HepG2 (cell line): ENCODE results near the gene ZNF764. TPM values are rescaled to one million over a fixed set of nuclear protein-coding genes. Genes with fewer than 3 reads are reported as not detected.

Experiments
- AGO2 ChIP-seq: fragments of 200-400 bp; formaldehyde crosslinking; optimal IDR thresholded peaks from 2 replicates; pipeline ENCODE3; 2017; ENCODE audit warnings: mild to moderate bottlenecking, low read depth, low read length, moderate library complexity
- AHR ChIP-seq: IDR thresholded peaks from 2 replicates; pipeline ENCODE4 v1.6.1; 2018; ENCODE audit warnings: missing genetic modification reagents, missing compliant biosample characterization
- DPF2 ChIP-seq: sonication (generic); formaldehyde crosslinking; IDR thresholded peaks from 2 replicates; pipeline ENCODE4 v1.4.0; 2020; ENCODE audit warnings: mild to moderate bottlenecking, low read depth, missing genetic modification reagents, borderline replicate concordance
- HNF4G ChIP-seq, 2 experiments: sonication (generic) in 1 of 2; formaldehyde crosslinking in 1 of 2; IDR thresholded peaks; 2 replicates each; pipeline versions ENCODE4 v1.4.0 to v1.6.1; 2011 to 2020; ENCODE audit warnings: borderline replicate concordance in 2 of 2, low read depth in 2 of 2, mild to moderate bottlenecking in 2 of 2, low read length in 1 of 2, missing genetic modification reagents in 1 of 2, moderate library complexity in 1 of 2
- HOXD1 ChIP-seq: sonication (generic); formaldehyde crosslinking; IDR thresholded peaks from 2 replicates; pipeline ENCODE4 v1.5.0; 2020; ENCODE audit warnings: missing genetic modification reagents
- KLF15 ChIP-seq: sonication (generic); formaldehyde crosslinking; IDR thresholded peaks from 2 replicates; pipeline ENCODE4 v1.8.1; 2023; ENCODE audit warnings: borderline replicate concordance, mild to moderate bottlenecking, inconsistent platforms, missing genetic modification reagents, mixed read lengths
- PCBP2 ChIP-seq: fragments of 200-400 bp; formaldehyde crosslinking; optimal IDR thresholded peaks from 2 replicates; pipeline ENCODE3; 2018; ENCODE audit warnings: low read length, low read depth; ENCODE audit not compliant: poor library complexity, severe bottlenecking
- POLR2AphosphoS2 ChIP-seq: IDR thresholded peaks from 2 replicates; pipeline ENCODE4 v1.6.1; 2011; ENCODE audit warnings: low read depth, low read length, improper control_type of control experiment
- SALL1 ChIP-seq: sonication (generic); formaldehyde crosslinking; IDR thresholded peaks from 2 replicates; pipeline ENCODE4 v1.8.0; 2022; ENCODE audit warnings: mild to moderate bottlenecking, missing genetic modification reagents
- SNAI1 ChIP-seq: sonication (generic); formaldehyde crosslinking; IDR thresholded peaks from 2 replicates; pipeline ENCODE4 v1.5.0; 2020; ENCODE audit warnings: mild to moderate bottlenecking, missing genetic modification reagents, borderline replicate concordance
- SNRNP70 ChIP-seq: fragments of 200-400 bp; formaldehyde crosslinking; IDR thresholded peaks from 2 replicates; pipeline ENCODE4 v1.6.1; 2017; ENCODE audit warnings: mild to moderate bottlenecking, low read depth, low read length, moderate library complexity
- ZFP37 ChIP-seq: sonication (generic); formaldehyde crosslinking; IDR thresholded peaks from 2 replicates; pipeline ENCODE4 v1.4.0; 2020; ENCODE audit warnings: missing genetic modification reagents, borderline replicate concordance
- ZNF264 ChIP-seq: sonication (generic); formaldehyde crosslinking; IDR thresholded peaks from 2 replicates; pipeline ENCODE4 v1.4.0; 2020; ENCODE audit warnings: missing genetic modification reagents
- ZNF333 ChIP-seq: sonication (generic); formaldehyde crosslinking; IDR thresholded peaks from 2 replicates; pipeline ENCODE4 v1.4.0; 2020; ENCODE audit warnings: mild to moderate bottlenecking, missing genetic modification reagents, borderline replicate concordance
- ZNF563 ChIP-seq: sonication (generic); formaldehyde crosslinking; IDR thresholded peaks from 2 replicates; pipeline ENCODE4 v1.8.0; 2022; ENCODE audit warnings: mild to moderate bottlenecking, moderate library complexity, missing genetic modification reagents
- ZNF629 ChIP-seq: sonication (generic); formaldehyde crosslinking; conservative IDR thresholded peaks from 2 replicates; pipeline ENCODE4 v1.5.0; 2020; ENCODE audit warnings: missing genetic modification reagents
- ZNF766 ChIP-seq: sonication (generic); formaldehyde crosslinking; IDR thresholded peaks from 2 replicates; pipeline ENCODE4 v1.5.0; 2020; ENCODE audit warnings: missing genetic modification reagents, borderline replicate concordance
- ZNF850 ChIP-seq: sonication (generic); formaldehyde crosslinking; conservative IDR thresholded peaks from 2 replicates; pipeline ENCODE4 v1.9.0; 2021; ENCODE audit warnings: mild to moderate bottlenecking, missing genetic modification reagents
- ZNF891 ChIP-seq: sonication (generic); formaldehyde crosslinking; IDR thresholded peaks from 2 replicates; pipeline ENCODE4 v1.5.0; 2020; ENCODE audit warnings: mild to moderate bottlenecking, missing genetic modification reagents
- polyA plus RNA-seq, 8 experiments: library from polyadenylated mRNA; depleted of rRNA in 3 of 8; stranded (reverse) in 7 of 8; unstranded in 1 of 8; fragments of >200 nt; fragmentation: Illumina TruSeq in 4 of 8; extraction: Trizol in 4 of 8; gene quantifications; 2 replicates each; pipeline versions ENCODE4 v1.2.1 to v1.2.3, GENCODE V29; 2011 to 2016; ENCODE audit warnings: low read depth in 4 of 8, missing spikeins in 1 of 8, mixed read lengths in 1 of 8; ENCODE audit not compliant: insufficient read depth in 1 of 8
- total RNA-seq, 5 experiments: library from RNA; depleted of rRNA; stranded (reverse); fragments of >200 nt; fragmentation: Illumina TruSeq; extraction: Trizol; gene quantifications; 2 replicates each; pipeline ENCODE4 v1.2.3, GENCODE V29; 2016; ENCODE audit warnings: low read depth in 1 of 5
- TF ChIP-seq, protein P1 (sequence below): sonication (generic); formaldehyde crosslinking; IDR thresholded peaks from 2 replicates; pipeline ENCODE4 v1.4.0; 2020; ENCODE audit warnings: missing genetic modification reagents
- TF ChIP-seq, protein P2 (sequence below): sonication (generic); formaldehyde crosslinking; IDR thresholded peaks from 2 replicates; pipeline ENCODE4 v1.5.0; 2020; ENCODE audit warnings: missing genetic modification reagents, mild to moderate bottlenecking, borderline replicate concordance
- TF ChIP-seq, protein P3 (sequence below): IDR thresholded peaks from 2 replicates; pipeline ENCODE4 v1.6.1; 2016
- TF ChIP-seq, protein P4 (sequence below): sonication (generic); formaldehyde crosslinking; IDR thresholded peaks from 2 replicates; pipeline ENCODE4 v1.4.0; 2020; ENCODE audit warnings: missing genetic modification reagents
- TF ChIP-seq, protein P5 (sequence below): sonication (generic); formaldehyde crosslinking; IDR thresholded peaks from 2 replicates; pipeline ENCODE4 v1.8.0; 2022; ENCODE audit warnings: low read depth, missing genetic modification reagents
- TF ChIP-seq, protein P6 (sequence below): sonication (generic); formaldehyde crosslinking; IDR thresholded peaks from 2 replicates; pipeline ENCODE4 v1.9.0; 2021; ENCODE audit warnings: missing genetic modification reagents, mild to moderate bottlenecking, borderline replicate concordance

Gene ZNF764
- total and polyA plus RNA-seq, 2 of the 13 experiments (the other 11 are each of a cell fraction or from before 2014, with no cell fraction given), result 4.1 to 9.1 TPM

DNA sequence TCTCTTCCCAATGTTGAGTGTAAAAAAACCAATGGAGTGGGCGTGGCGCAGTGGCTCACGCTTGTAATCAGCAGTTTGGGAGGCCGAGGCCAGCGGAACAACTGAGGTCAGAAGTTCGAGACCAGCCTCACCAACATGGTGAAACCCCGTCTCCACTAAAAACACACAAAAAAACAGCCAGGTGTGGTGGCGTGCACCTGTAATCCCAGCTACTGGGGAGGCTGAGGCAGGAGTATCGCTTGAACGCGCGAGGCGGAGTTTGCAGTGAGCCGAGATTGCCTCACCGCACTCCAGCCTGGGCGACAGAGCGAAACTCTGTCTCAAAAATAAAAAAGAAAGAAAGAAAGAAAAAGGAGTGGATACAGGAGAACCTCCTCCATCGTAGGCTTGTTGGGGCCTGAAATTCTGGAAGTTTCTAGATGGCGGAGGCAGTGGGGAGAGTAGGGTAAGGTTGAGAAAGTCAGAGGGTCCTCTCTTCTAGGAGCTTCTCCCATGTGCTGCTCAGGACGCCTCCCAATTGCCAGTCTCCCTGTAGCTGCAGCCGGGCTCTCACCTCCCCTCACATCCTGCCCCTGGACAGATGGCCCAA, 709 bp upstream of the ZNF764 start (continued):
- TF ChIP-seq ZNF629 (CRISPR knock-in tag) (peak; percentile 63; the same call in 1 of the 2 replicates), HOXD1 (CRISPR knock-in tag) (no peak; the same call in 1 of the 2 replicates), SNAI1 (CRISPR knock-in tag) (no peak), ZFP37 (CRISPR knock-in tag) (no peak), ZNF850 (CRISPR knock-in tag) (no peak), DPF2 (CRISPR knock-in tag) (0 out of 2 replicates have a peak, but pooled peaks have one; percentile 31), HNF4G (IDR thresholded peaks at IDR 0.05; ENCODE audit: borderline replicate concordance, low read depth, low read length) (no peak), HNF4G (CRISPR knock-in tag; IDR thresholded peaks at IDR 0.05; ENCODE audit: borderline replicate concordance, low read depth) (no peak; the same call in 1 of the 2 replicates), AHR (CRISPR knock-in tag) (no peak; the same call in 1 of the 2 replicates), ZNF333 (no peak), SALL1 (CRISPR knock-in tag) (no peak), KLF15 (CRISPR knock-in tag) (no peak), PCBP2 (no peak), ZNF563 (CRISPR knock-in tag) (peak; percentile 43; the same call in 1 of the 2 replicates), SNRNP70 (no peak), ZNF891 (CRISPR knock-in tag) (peak; percentile 9; the same call in 1 of the 2 replicates), AGO2 (no peak), ZNF264 (CRISPR knock-in tag) (no peak), ZNF766 (0 out of 2 replicates have a peak, but pooled peaks have one; percentile 60), POLR2AphosphoS2 (no peak)
- TF ChIP-seq, protein P1, sequence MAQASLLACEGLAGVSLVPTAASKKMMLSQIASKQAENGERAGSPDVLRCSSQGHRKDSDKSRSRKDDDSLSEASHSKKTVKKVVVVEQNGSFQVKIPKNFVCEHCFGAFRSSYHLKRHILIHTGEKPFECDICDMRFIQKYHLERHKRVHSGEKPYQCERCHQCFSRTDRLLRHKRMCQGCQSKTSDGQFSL (CRISPR knock-in tag), result no peak
- TF ChIP-seq, protein P2, sequence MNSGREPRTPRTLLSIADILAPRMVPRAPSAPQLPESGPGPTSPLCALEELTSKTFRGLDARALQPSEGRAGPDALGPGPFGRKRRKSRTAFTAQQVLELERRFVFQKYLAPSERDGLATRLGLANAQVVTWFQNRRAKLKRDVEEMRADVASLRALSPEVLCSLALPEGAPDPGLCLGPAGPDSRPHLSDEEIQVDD (CRISPR knock-in tag), result peak; percentile 60; the same call in 1 of the 2 replicates
- TF ChIP-seq, protein P3, sequence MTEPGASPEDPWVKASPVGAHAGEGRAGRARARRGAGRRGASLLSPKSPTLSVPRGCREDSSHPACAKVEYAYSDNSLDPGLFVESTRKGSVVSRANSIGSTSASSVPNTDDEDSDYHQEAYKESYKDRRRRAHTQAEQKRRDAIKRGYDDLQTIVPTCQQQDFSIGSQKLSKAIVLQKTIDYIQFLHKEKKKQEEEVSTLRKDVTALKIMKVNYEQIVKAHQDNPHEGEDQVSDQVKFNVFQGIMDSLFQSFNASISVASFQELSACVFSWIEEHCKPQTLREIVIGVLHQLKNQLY, result no peak
- TF ChIP-seq, protein P4, sequence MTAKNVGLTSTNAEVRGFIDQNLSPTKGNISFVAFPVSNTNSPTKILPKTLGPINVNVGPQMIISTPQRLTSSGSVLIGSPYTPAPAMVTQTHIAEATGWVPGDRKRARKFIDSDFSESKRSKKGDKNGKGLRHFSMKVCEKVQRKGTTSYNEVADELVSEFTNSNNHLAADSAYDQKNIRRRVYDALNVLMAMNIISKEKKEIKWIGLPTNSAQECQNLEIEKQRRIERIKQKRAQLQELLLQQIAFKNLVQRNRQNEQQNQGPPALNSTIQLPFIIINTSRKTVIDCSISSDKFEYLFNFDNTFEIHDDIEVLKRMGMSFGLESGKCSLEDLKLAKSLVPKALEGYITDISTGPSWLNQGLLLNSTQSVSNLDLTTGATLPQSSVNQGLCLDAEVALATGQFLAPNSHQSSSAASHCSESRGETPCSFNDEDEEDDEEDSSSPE (CRISPR knock-in tag), result no peak
- TF ChIP-seq, protein P5, sequence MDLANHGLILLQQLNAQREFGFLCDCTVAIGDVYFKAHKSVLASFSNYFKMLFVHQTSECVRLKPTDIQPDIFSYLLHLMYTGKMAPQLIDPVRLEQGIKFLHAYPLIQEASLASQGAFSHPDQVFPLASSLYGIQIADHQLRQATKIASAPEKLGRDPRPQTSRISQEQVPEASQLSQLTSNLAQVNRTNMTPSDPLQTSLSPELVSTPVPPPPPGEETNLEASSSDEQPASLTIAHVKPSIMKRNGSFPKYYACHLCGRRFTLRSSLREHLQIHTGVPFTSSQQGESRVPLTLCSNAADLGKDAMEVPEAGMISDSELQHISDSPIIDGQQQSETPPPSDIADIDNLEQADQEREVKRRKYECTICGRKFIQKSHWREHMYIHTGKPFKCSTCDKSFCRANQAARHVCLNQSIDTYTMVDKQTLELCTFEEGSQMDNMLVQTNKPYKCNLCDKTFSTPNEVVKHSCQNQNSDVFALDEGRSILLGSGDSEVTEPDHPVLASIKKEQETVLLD, result no peak
- TF ChIP-seq, protein P6, sequence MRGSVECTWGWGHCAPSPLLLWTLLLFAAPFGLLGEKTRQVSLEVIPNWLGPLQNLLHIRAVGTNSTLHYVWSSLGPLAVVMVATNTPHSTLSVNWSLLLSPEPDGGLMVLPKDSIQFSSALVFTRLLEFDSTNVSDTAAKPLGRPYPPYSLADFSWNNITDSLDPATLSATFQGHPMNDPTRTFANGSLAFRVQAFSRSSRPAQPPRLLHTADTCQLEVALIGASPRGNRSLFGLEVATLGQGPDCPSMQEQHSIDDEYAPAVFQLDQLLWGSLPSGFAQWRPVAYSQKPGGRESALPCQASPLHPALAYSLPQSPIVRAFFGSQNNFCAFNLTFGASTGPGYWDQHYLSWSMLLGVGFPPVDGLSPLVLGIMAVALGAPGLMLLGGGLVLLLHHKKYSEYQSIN (CRISPR knock-in tag), result no peak
